GM12878 (cell line): ENCODE measurements around the gene CLIC6. TPM values are rescaled to one million over a fixed set of nuclear protein-coding genes. Genes with fewer than 3 reads are reported as not detected.

Source experiments
- ATAC-seq: fragments of 200-7000 bp; cut with Tn5 transposase; 3 replicates; pipeline ENCODE4 v1.9.1; 2020; ENCODE audit warnings: mild to moderate bottlenecking, moderate library complexity
- BruUV-seq: library from RNA; stranded (reverse); fragments of 400-500 nt; replicated peaks from 2 replicates; lab custom pipeline; 2021; lab: Mats Ljungman, UMichigan
- CTCF ChIA-PET: fragments of 300-600 bp; sonication (Branson Sonifier 250); formaldehyde crosslinking; extraction: SDS; loops from one replicate; lab custom pipeline; 2021; ENCODE audit warnings: inconsistent platforms; lab: Yijun Ruan, JAX
- POLR2A ChIA-PET: fragments of 350-600 bp; formaldehyde crosslinking; extraction: SDS; loops from one replicate; lab custom pipeline; 2021; ENCODE audit warnings: inconsistent platforms; lab: Charles Lee
- RAD21 ChIA-PET: fragments of 300-600 bp; sonication (Branson Sonifier 250); formaldehyde crosslinking; loops from one replicate; lab custom pipeline; 2023; ENCODE audit warnings: antibody characterized with exemption; ENCODE audit not compliant: unreplicated experiment; lab: Charles Lee
- SMC1A ChIA-PET: fragments of 300-600 bp; sonication (Branson Sonifier 250); formaldehyde crosslinking; loops from one replicate; lab custom pipeline; 2023; ENCODE audit not compliant: unreplicated experiment, uncharacterized antibody; lab: Charles Lee
- DNase-seq: peaks from one replicate; pipeline ENCODE4 v3.0.0-alpha.2; 2011; ENCODE audit warnings: low read depth, low spot score
- FAIRE-seq: peaks from 3 replicates; lab custom pipeline; 2011; peaks lifted over from hg19 to GRCh38; lab: Jason Lieb, UNC
- H2AFZ ChIP-seq: 2 replicates; pipeline ENCODE4 v1.6.0; 2011; ENCODE audit warnings: low read depth, low read length, control low read depth; ENCODE audit not compliant: control insufficient read depth
- H3K27ac ChIP-seq: 2 replicates; pipeline ENCODE4 v1.5.1; 2011; ENCODE audit warnings: control low read depth; ENCODE audit not compliant: control insufficient read depth, insufficient read depth
- H3K27me3 ChIP-seq, 2 experiments: replicated peaks in 1 of 2; 2 replicates each; pipeline versions ENCODE4 v1.6.0 to v1.6.1; 2011; ENCODE audit warnings: low read length in 1 of 2; ENCODE audit not compliant: control insufficient read depth in 2 of 2, insufficient read depth in 2 of 2
- H3K36me3 ChIP-seq, 2 experiments: 2 replicates each; pipeline ENCODE4 v1.5.1; 2011; ENCODE audit warnings: low read length in 1 of 2; ENCODE audit not compliant: control insufficient read depth in 2 of 2, insufficient read depth in 2 of 2
- H3K4me1 ChIP-seq: 2 replicates; pipeline ENCODE4 v1.6.1; 2011; ENCODE audit warnings: mild to moderate bottlenecking, low read length, moderate library complexity, mixed read lengths; ENCODE audit not compliant: control insufficient read depth, insufficient read depth
- H3K4me2 ChIP-seq: 2 replicates; pipeline ENCODE4 v1.6.0; 2011; ENCODE audit warnings: control low read depth; ENCODE audit not compliant: control insufficient read depth, insufficient read depth
- H3K4me3 ChIP-seq: fragments of 200-600 bp; sonication (generic); 2 replicates; pipeline ENCODE4 v1.5.1; 2016
- H3K79me2 ChIP-seq: 2 replicates; pipeline ENCODE4 v1.6.0; 2011; ENCODE audit warnings: low read length; ENCODE audit not compliant: control insufficient read depth, insufficient read depth
- H3K9ac ChIP-seq: 2 replicates; pipeline ENCODE4 v1.8.0; 2011; ENCODE audit warnings: low read length, control low read depth, mixed read lengths; ENCODE audit not compliant: control insufficient read depth, insufficient read depth
- H3K9me3 ChIP-seq: replicated peaks from 3 replicates; pipeline ENCODE4 v1.5.1; 2011; ENCODE audit warnings: mild to moderate bottlenecking, low read length; ENCODE audit not compliant: control insufficient read depth, insufficient read depth
- H4K20me1 ChIP-seq: 2 replicates; pipeline ENCODE4 v1.6.0; 2011; ENCODE audit not compliant: control insufficient read depth, insufficient read depth
- CBFB ChIP-seq: IDR thresholded peaks from 2 replicates; pipeline ENCODE4 v1.6.1; 2016; ENCODE audit warnings: antibody characterized with exemption, low read depth
- ESRRA ChIP-seq: IDR thresholded peaks from 2 replicates; pipeline ENCODE4 v1.6.1; 2012; ENCODE audit warnings: mild to moderate bottlenecking, low read length, improper control_type of control experiment
- FOXK2 ChIP-seq: fragments of 450-650 bp; IDR thresholded peaks from 2 replicates; pipeline ENCODE4 v1.6.1; 2017; ENCODE audit warnings: mild to moderate bottlenecking, moderate library complexity
- KLF5 ChIP-seq: fragments of 450-650 bp; IDR thresholded peaks from 2 replicates; pipeline ENCODE4 v1.6.1; 2014; ENCODE audit warnings: mild to moderate bottlenecking; ENCODE audit not compliant: partially characterized antibody
- MTA2 ChIP-seq: fragments of 450-650 bp; IDR thresholded peaks from 2 replicates; pipeline ENCODE4 v1.6.1; 2016; ENCODE audit warnings: low read depth, mild to moderate bottlenecking, moderate library complexity
- MTA3 ChIP-seq: IDR thresholded peaks from 2 replicates; pipeline ENCODE4 v1.6.1; 2012; ENCODE audit warnings: low read length, inconsistent platforms, borderline replicate concordance
- NFIC ChIP-seq: IDR thresholded peaks from 2 replicates; pipeline ENCODE4 v1.6.1; 2012; ENCODE audit warnings: low read depth, mild to moderate bottlenecking, inconsistent platforms, low read length, moderate library complexity
- NR2F1 ChIP-seq: fragments of 450-650 bp; conservative IDR thresholded peaks from 2 replicates; pipeline ENCODE4 v1.6.1; 2017; ENCODE audit warnings: mild to moderate bottlenecking
- POU2F2 ChIP-seq: IDR thresholded peaks from 3 replicates; pipeline ENCODE4 v1.6.1; 2011; ENCODE audit warnings: low read depth, mild to moderate bottlenecking, low read length, borderline replicate concordance
- TCF7 ChIP-seq: IDR thresholded peaks from 2 replicates; pipeline ENCODE4 v1.6.1; 2014; ENCODE audit warnings: antibody characterized with exemption, borderline replicate concordance
- ZNF207 ChIP-seq: fragments of 450-650 bp; IDR thresholded peaks from 2 replicates; pipeline ENCODE4 v1.6.1; 2014; ENCODE audit warnings: antibody characterized with exemption, mild to moderate bottlenecking, borderline replicate concordance
- ZNF274 ChIP-seq: IDR thresholded peaks from one replicate; pipeline ENCODE4 v1.8.0; 2011; ENCODE audit not compliant: insufficient read length, insufficient read depth
- ZNF384 ChIP-seq: IDR thresholded peaks from 2 replicates; pipeline ENCODE4 v1.6.1; 2012; ENCODE audit warnings: low read depth, mild to moderate bottlenecking, low read length, improper control_type of control experiment, borderline replicate concordance
- ZSCAN29 ChIP-seq: fragments of 450-650 bp; IDR thresholded peaks from 2 replicates; pipeline ENCODE4 v1.6.1; 2017; ENCODE audit warnings: mild to moderate bottlenecking, moderate library complexity
- WGBS: methylation state at CpG from one replicate; pipeline ENCODE4 v1.1.6; 2016; ENCODE audit warnings: low lambda C conversion rate; ENCODE audit not compliant: insufficient replicate concordance, insufficient coverage; ENCODE audit errors: missing lambda C conversion rate; 5-methylcytosine and 5-hydroxymethylcytosine counted together
- in situ Hi-C: fragments of 300-500 bp; cut with MboI; formaldehyde crosslinking; loops from 9 replicates; pipeline ENCODE4 v1.14.3; 2018; ENCODE audit warnings: mixed read lengths
- intact Hi-C: fragments of 100-400 bp; cut with micrococcal nuclease; formaldehyde crosslinking; loops from one replicate; pipeline ENCODE4 v1.14.2; 2022; ENCODE audit not compliant: unreplicated experiment
- polyA plus RNA-seq, 11 experiments: library from polyadenylated mRNA; depleted of rRNA in 4 of 11; unstranded in 6 of 11; stranded (reverse) in 5 of 11; fragments of >200 nt; fragmentation: Nextera tagmentation in 4 of 11; fragmentation: Illumina TruSeq in 1 of 11; extraction: Ambion mirVana in 4 of 11; extraction: Trizol in 1 of 11; gene quantifications; 1 replicate in 1 of 11; 2 replicates in 10 of 11; pipeline versions ENCODE4 v1.2.1 to v1.2.3, GENCODE V29; 2011 to 2016; ENCODE audit warnings: inconsistent platforms in 2 of 11, missing spikeins in 2 of 11, low read depth in 1 of 11
- total RNA-seq, 4 experiments: library from RNA; depleted of rRNA in 3 of 4; stranded (reverse); fragments of >200 nt in 3 of 4; fragmentation: Illumina TruSeq in 1 of 4; extraction: Trizol in 1 of 4; gene quantifications; 2 replicates each; pipeline versions ENCODE4 v1.2.1 to v1.2.3, GENCODE V29; 2013 to 2021

The CLIC6 gene
- total and polyA plus RNA-seq, 10 of the 15 experiments (the other 5 are each of a cell fraction or from before 2014, with no cell fraction given), result 5.7 to 34.1 (median 11.2) TPM

GRCh38 chr21:34737115-34737514 lies 68.3 kb downstream of the CLIC6 start:
- POLR2A ChIA-PET, result no interaction called here
- CTCF ChIA-PET, result interaction anchor here (1.6 kb wide), 1 partner anchor 19 kb away, joined by 3 read pairs; no protein-coding TSS in a partner anchor
- no peak overlapping the region for H3K27ac ChIP-seq

GRCh38 chr21:34740198-34740597 lies 71.4 kb downstream of the CLIC6 start:
- intact Hi-C loops, result no loop called here
- no peak overlapping the region for H3K4me2 ChIP-seq
- DNase-seq (no peak), ATAC-seq (no peak), FAIRE-seq (no peak)
- BruUV-seq, result no TSS peak
- no peak overlapping the region for H3K4me3 ChIP-seq
- in situ Hi-C loops, result loop anchor here (10.0 kb wide), 2 partner anchors 665 to 1285 kb away; no protein-coding TSS in a partner anchor
- H3K79me2 ChIP-seq, result no peaks in the 10 kb centered on the region
- no peak overlapping the region for H3K9ac ChIP-seq
- no peaks in the 10 kb centered on the region for H3K36me3 ChIP-seq
- no peak overlapping the region for H2AFZ ChIP-seq
- TF ChIP-seq ZNF384 (no peak), MTA2 (no peak), KLF5 (no peak), POU2F2 (no peak), NR2F1 (no peak), NFIC (no peak), MTA3 (no peak), ZNF207 (no peak)
- TF ChIP-seq, all 136 proteins: peak for 0
- Histone ChIP-seq H3K27ac (no peak overlapping the region), H3K9me3 (no peaks in the 10 kb centered on the region), H4K20me1 (no peaks in the 10 kb centered on the region), H3K4me1 (no peaks in the 10 kb centered on the region), H3K27me3 (no peaks in the 10 kb centered on the region; a peak in 2 of 4 replicates)
- SMC1A ChIA-PET, result no interaction called here
- CTCF ChIA-PET, result no interaction called here
- RAD21 ChIA-PET, result no interaction called here
- POLR2A ChIA-PET, result no interaction called here
- WGBS, result 0% methylated on average over 1 of the region's 1 CpG

More at GRCh38 chr21:34737115-34737514, 68.3 kb downstream of the CLIC6 start:
- Histone ChIP-seq H3K4me1 (no peaks in the 10 kb centered on the region), H3K4me2 (no peak overlapping the region), H2AFZ (no peak overlapping the region), H3K79me2 (no peaks in the 10 kb centered on the region), H4K20me1 (no peaks in the 10 kb centered on the region), H3K4me3 (no peak overlapping the region), H3K9me3 (no peaks in the 10 kb centered on the region), H3K9ac (no peak overlapping the region), H3K36me3 (no peaks in the 10 kb centered on the region), H3K27me3 (no peaks in the 10 kb centered on the region; a peak in 1 of 4 replicates)
- FAIRE-seq, result no peak
- DNase-seq, result no peak
- 60% methylated on average over 3 of the region's 3 CpGs for WGBS
- no TSS peak for BruUV-seq
- ATAC-seq, result no peak
- intact Hi-C loops (no loop called here), in situ Hi-C loops (no loop called here)
- TF ChIP-seq FOXK2 (no peak), ESRRA (no peak), ZSCAN29 (no peak), TCF7 (no peak), ZNF274 (no peak), CBFB (no peak)
- ChIA-PET RAD21 (no interaction called here), SMC1A (no interaction called here)
